Measurements from ENCODE around the gene SERPINA12. TPM values are rescaled to one million over a fixed set of nuclear protein-coding genes. Genes with fewer than 3 reads are reported as not detected.

Gene SERPINA12, protein sequence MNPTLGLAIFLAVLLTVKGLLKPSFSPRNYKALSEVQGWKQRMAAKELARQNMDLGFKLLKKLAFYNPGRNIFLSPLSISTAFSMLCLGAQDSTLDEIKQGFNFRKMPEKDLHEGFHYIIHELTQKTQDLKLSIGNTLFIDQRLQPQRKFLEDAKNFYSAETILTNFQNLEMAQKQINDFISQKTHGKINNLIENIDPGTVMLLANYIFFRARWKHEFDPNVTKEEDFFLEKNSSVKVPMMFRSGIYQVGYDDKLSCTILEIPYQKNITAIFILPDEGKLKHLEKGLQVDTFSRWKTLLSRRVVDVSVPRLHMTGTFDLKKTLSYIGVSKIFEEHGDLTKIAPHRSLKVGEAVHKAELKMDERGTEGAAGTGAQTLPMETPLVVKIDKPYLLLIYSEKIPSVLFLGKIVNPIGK
- total RNA-seq (not detected), polyA plus RNA-seq (not detected)
- long read RNA-seq, donor 1, result 0 reads
- long read RNA-seq, donor 2, result 0 reads
- long read RNA-seq, donor 3, result 0 reads
- long read RNA-seq, donor 4, result 0 reads
- long read RNA-seq, donor 5, result 0 reads

DNA sequence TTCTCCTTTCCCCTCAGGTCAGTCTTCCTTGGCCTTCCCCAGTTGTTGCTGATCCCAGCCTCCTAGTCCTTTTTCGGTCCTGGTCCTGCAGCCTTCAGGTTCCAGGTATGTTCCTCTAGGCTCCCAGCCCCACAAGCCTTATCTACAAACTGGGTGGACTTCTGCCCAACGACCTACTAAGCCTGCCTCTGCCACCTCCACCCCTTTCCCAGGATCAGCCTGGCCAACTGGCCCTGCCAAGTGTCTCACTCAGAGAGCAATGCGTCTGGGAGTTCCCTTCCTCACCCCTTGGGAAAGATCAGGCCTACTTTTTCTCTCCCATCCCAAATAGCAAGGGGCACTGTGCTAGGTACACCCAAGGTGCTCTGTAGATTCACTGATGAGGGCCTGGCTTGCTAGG lies at the start of gene SERPINA12:
Gene SERPINA12, minus strand, starts transcription at position 114 of the 400 bp plus-strand sequence. CDS start 11,072 bp downstream, outside the sequence.
- no peak for DNase-seq
- Histone ChIP-seq H3K36me3 (ENCODE audit: control insufficient read depth in 4 of 4, insufficient read depth in 4 of 4, low read length in 4 of 4) (no peaks in the 10 kb centered on the region), H3K4me1 (ENCODE audit: control insufficient read depth in 5 of 5, insufficient read depth in 5 of 5, low read length in 5 of 5) (no peaks in the 10 kb centered on the region), H3K9ac (ENCODE audit: insufficient read depth in 1 of 2, low read length in 2 of 2) (no peak within 1 kb of the TSS), H3K27ac (ENCODE audit: low read depth in 1 of 2, low read length in 1 of 2) (no peak within 1 kb of the TSS), H3K27me3 (ENCODE audit: control insufficient read depth in 3 of 3, insufficient read depth in 3 of 3, low read length in 2 of 3) (no peaks in the 10 kb centered on the region), H3K9me3 (ENCODE audit: control insufficient read depth in 4 of 4, insufficient read depth in 3 of 4, low read length in 3 of 4) (no peaks in the 10 kb centered on the region), H3K4me3 (no peak within 1 kb of the TSS)
- TF ChIP-seq, protein P1, sequence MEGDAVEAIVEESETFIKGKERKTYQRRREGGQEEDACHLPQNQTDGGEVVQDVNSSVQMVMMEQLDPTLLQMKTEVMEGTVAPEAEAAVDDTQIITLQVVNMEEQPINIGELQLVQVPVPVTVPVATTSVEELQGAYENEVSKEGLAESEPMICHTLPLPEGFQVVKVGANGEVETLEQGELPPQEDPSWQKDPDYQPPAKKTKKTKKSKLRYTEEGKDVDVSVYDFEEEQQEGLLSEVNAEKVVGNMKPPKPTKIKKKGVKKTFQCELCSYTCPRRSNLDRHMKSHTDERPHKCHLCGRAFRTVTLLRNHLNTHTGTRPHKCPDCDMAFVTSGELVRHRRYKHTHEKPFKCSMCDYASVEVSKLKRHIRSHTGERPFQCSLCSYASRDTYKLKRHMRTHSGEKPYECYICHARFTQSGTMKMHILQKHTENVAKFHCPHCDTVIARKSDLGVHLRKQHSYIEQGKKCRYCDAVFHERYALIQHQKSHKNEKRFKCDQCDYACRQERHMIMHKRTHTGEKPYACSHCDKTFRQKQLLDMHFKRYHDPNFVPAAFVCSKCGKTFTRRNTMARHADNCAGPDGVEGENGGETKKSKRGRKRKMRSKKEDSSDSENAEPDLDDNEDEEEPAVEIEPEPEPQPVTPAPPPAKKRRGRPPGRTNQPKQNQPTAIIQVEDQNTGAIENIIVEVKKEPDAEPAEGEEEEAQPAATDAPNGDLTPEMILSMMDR (IDR thresholded peaks at IDR 0.05; ENCODE audit: control extremely low read depth, extremely low read depth), result no peak
- ATAC-seq (ENCODE audit: insufficient read depth, low FRiP score), result no peak
- WGBS, 2 donors, result 70 to 73% methylated on average over 3 of the region's 3 CpGs

GRCh38 chr14:94558842-94559241 lies 49.6 kb upstream of the SERPINA12 start:
- no peak overlapping the region for H3K9ac ChIP-seq (ENCODE audit: insufficient read depth in 1 of 2, low read length in 2 of 2)
- WGBS, 2 donors, result 77 to 88% methylated on average over 2 of the region's 2 CpGs
- no peak overlapping the region for H3K27ac ChIP-seq (ENCODE audit: low read depth in 1 of 2, low read length in 1 of 2)
- no peak overlapping the region for H3K4me3 ChIP-seq
- TF ChIP-seq, protein P1 (IDR thresholded peaks at IDR 0.05; ENCODE audit: control extremely low read depth, extremely low read depth), result no peak
- DNase-seq (no peak), ATAC-seq (ENCODE audit: insufficient read depth, low FRiP score) (no peak)
- H3K36me3 ChIP-seq (ENCODE audit: control insufficient read depth in 4 of 4, insufficient read depth in 4 of 4, low read length in 4 of 4), result no peaks in the 10 kb centered on the region
- peaks cover 0 to 5% (median 0%) of the 10 kb centered on the region in 5 donors for H3K4me1 ChIP-seq (ENCODE audit: control insufficient read depth in 5 of 5, insufficient read depth in 5 of 5, low read length in 5 of 5)
- no peaks in the 10 kb centered on the region for H3K27me3 ChIP-seq (ENCODE audit: control insufficient read depth in 3 of 3, insufficient read depth in 3 of 3, low read length in 2 of 3)
- H3K9me3 ChIP-seq (ENCODE audit: control insufficient read depth in 4 of 4, insufficient read depth in 3 of 4, low read length in 3 of 4), result peaks cover 0 to 16% (median 0%) of the 10 kb centered on the region in 4 donors

DNA sequence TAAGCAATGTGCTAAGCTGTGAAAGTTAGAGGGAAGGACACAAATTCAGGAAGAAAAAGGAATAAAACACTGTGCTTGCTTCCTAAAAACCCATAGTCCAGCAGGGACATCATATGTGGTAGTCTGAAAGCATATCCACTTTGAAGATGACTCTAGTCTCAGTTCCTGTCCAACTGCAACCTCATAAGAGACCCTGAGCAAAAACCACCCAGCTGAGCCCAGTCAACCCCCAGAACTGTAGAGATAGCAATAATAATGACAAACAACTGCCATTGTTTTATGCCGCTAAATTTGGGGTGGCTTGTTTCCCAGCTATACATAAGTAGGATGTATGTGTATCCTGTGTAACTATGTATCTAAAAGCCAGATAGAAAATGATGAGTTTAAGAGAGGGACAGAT lies 48.1 kb upstream of the SERPINA12 start:
- no peak overlapping the region for H3K4me3 ChIP-seq
- H3K27ac ChIP-seq (ENCODE audit: low read depth in 1 of 2, low read length in 1 of 2), result no peak overlapping the region
- no peaks in the 10 kb centered on the region for H3K27me3 ChIP-seq (ENCODE audit: control insufficient read depth in 3 of 3, insufficient read depth in 3 of 3, low read length in 2 of 3)
- H3K4me1 ChIP-seq (ENCODE audit: control insufficient read depth in 5 of 5, insufficient read depth in 5 of 5, low read length in 5 of 5), result peaks cover 0 to 5% (median 0%) of the 10 kb centered on the region in 5 donors
- DNase-seq, result no peak
- peaks cover 0 to 16% (median 0%) of the 10 kb centered on the region in 4 donors for H3K9me3 ChIP-seq (ENCODE audit: control insufficient read depth in 4 of 4, insufficient read depth in 3 of 4, low read length in 3 of 4)
- 84 to 93% methylated on average over 1 of the region's 1 CpG for WGBS, 2 donors
- no peak for ATAC-seq (ENCODE audit: insufficient read depth, low FRiP score)
- TF ChIP-seq, protein P1 (IDR thresholded peaks at IDR 0.05; ENCODE audit: control extremely low read depth, extremely low read depth), result no peak
- H3K36me3 ChIP-seq (ENCODE audit: control insufficient read depth in 4 of 4, insufficient read depth in 4 of 4, low read length in 4 of 4), result no peaks in the 10 kb centered on the region
- no peak overlapping the region for H3K9ac ChIP-seq (ENCODE audit: insufficient read depth in 1 of 2, low read length in 2 of 2)
